Kidney (tissue), 14 donors: ENCODE data around the gene LRRC73. TPM values are rescaled to one million over a fixed set of nuclear protein-coding genes. Genes with fewer than 3 reads are reported as not detected.

Experiments
- DNase-seq, 5 donors: peaks; one replicate each; pipeline ENCODE4 v3.0.0-alpha.2; 2013 to 2020
- FAIRE-seq: peaks from 2 replicates; lab custom pipeline; 2012; peaks lifted over from hg19 to GRCh38; lab: Jason Lieb, UNC
- H3K27ac ChIP-seq, 2 donors: one replicate each; pipeline ENCODE4 v1.7.0; 2013; ENCODE audit warnings: low read depth in 2 of 2, low read length in 2 of 2, inconsistent platforms in 1 of 2
- H3K27me3 ChIP-seq: one replicate; pipeline ENCODE4 v1.7.1; 2013; ENCODE audit warnings: low read length, inconsistent platforms; ENCODE audit not compliant: control insufficient read depth, insufficient read depth
- H3K36me3 ChIP-seq, 3 donors: one replicate each; pipeline versions ENCODE4 v1.7.0 to v1.7.1; 2013; ENCODE audit warnings: low read length in 3 of 3, control low read depth in 1 of 3, inconsistent platforms in 1 of 3; ENCODE audit not compliant: insufficient read depth in 3 of 3, control insufficient read depth in 2 of 3
- H3K4me1 ChIP-seq, 3 donors: one replicate each; pipeline versions ENCODE4 v1.7.0 to v1.7.1; 2013; ENCODE audit warnings: low read length in 3 of 3, inconsistent platforms in 1 of 3, low read depth in 1 of 3; ENCODE audit not compliant: control insufficient read depth in 2 of 3, insufficient read depth in 2 of 3
- H3K4me3 ChIP-seq, 3 donors: one replicate each; pipeline versions ENCODE4 v1.7.0 to v1.8.1; 2013; ENCODE audit warnings: low read length in 3 of 3, control low read depth in 1 of 3, inconsistent platforms in 1 of 3
- H3K9ac ChIP-seq, 3 donors: one replicate each; pipeline versions ENCODE4 v1.7.0 to v1.7.1; 2013; ENCODE audit warnings: low read length in 3 of 3, control low read depth in 1 of 3, inconsistent platforms in 1 of 3
- H3K9me3 ChIP-seq, 3 donors: one replicate each; pipeline versions ENCODE4 v1.7.0 to v1.7.1; 2013; ENCODE audit warnings: low read length in 3 of 3, control low read depth in 1 of 3, inconsistent platforms in 1 of 3; ENCODE audit not compliant: control insufficient read depth in 2 of 3, insufficient read depth in 1 of 3
- CTCF ChIP-seq: IDR thresholded peaks from 3 replicates; pipeline ENCODE4 v1.5.1; 2012; ENCODE audit warnings: mild to moderate bottlenecking, moderate library complexity, borderline replicate concordance; ENCODE audit not compliant: insufficient read depth; ENCODE audit errors: extremely low read depth
- intact Hi-C: fragments of 100-400 bp; cut with DNase I; formaldehyde crosslinking; loops from one replicate; pipeline ENCODE4 v1.11.1; 2022
- polyA plus RNA-seq: library from polyadenylated mRNA; stranded (reverse); fragments of 350-450 nt; fragmentation: Illumina TruSeq; extraction: RNeasy Lipid Tissue Mini Kit (QIAGEN cat#74804); gene quantifications from one replicate; pipeline ENCODE4 v1.2.3, GENCODE V29; 2014; ENCODE audit warnings: low read depth, low replicate concordance; ENCODE audit not compliant: insufficient read depth
- total RNA-seq: library from RNA; stranded (reverse); fragmentation: NEBNext Ultra II Directional; extraction: Animal tissue kit (Norgen Biotek cat#: 25700); gene quantifications from one replicate; pipeline ENCODE4 v1.2.1, GENCODE V29; 2021
- donor health status: control.
- donor health status: control.
- donor health status: control.
- donor health status: control.
- donor health status: control.
- donor health status: DM: yes; HTN: yes; CAD: no.
- donor health status: Normal renal cell carcinoma (clear cell type).

Gene LRRC73
- total and polyA plus RNA-seq, 2 donors from 2014 or later = 1.5 to 4.6 TPM

GRCh38 chr6:43520097-43520496 lies 10.0 kb upstream of the LRRC73 start:
- Histone ChIP-seq H3K9ac (no peak overlapping the region), H3K4me1 (peaks cover 13 to 16% (median 15%) of the 10 kb centered on the region in 3 donors), H3K27ac (no peak overlapping the region), H3K9me3 (no peaks in the 10 kb centered on the region), H3K27me3 (no peaks in the 10 kb centered on the region), H3K4me3 (no peak overlapping the region), H3K36me3 (peaks cover 10 to 51% (median 47%) of the 10 kb centered on the region in 3 donors)
- no peak for FAIRE-seq
- DNase-seq = no peak
- intact Hi-C loops = no loop called here
- TF ChIP-seq CTCF = no peak

GRCh38 chr6:43517505-43518357 lies 7.6 kb upstream of the LRRC73 start:
- FAIRE-seq = no peak
- no peak for TF ChIP-seq CTCF
- H3K27me3 ChIP-seq = no peaks in the 10 kb centered on the region
- no peaks in the 10 kb centered on the region for H3K9me3 ChIP-seq
- DNase-seq = peak in 1 of 5 donors; percentile 22
- H3K27ac ChIP-seq = no peak overlapping the region
- H3K4me1 ChIP-seq = peaks cover 13 to 16% (median 15%) of the 10 kb centered on the region in 3 donors
- H3K36me3 ChIP-seq = peaks cover 10 to 45% (median 41%) of the 10 kb centered on the region in 3 donors
- H3K9ac ChIP-seq = peak overlapping the region; percentile 92 to 99 (median 95)
- H3K4me3 ChIP-seq = peak overlapping the region; percentile 93 to 98 (median 97)
- intact Hi-C loops = no loop called here

GRCh38 chr6:43516697-43517504 lies 6.8 kb upstream of the LRRC73 start, which contains the start of the genes POLR1C and YIPF3:
Gene POLR1C (plus strand): TSS chr6:43517089. CDS start chr6:43517110, 21 bp downstream.
Gene YIPF3 (minus strand): TSS chr6:43516926. CDS start chr6:43516807, 119 bp downstream.
- peaks cover 13 to 16% (median 15%) of the 10 kb centered on the region in 3 donors for H3K4me1 ChIP-seq
- peak within 1 kb of the TSS; percentile 92 to 99 (median 95) for H3K9ac ChIP-seq
- peak within 1 kb of the TSS; percentile 76 to 88 for H3K27ac ChIP-seq
- H3K4me3 ChIP-seq = peak within 1 kb of the TSS; percentile 93 to 98 (median 97)
- DNase-seq = peak; percentile 98 to 99 (median 98)
- no peaks in the 10 kb centered on the region for H3K9me3 ChIP-seq
- TF ChIP-seq CTCF = no peak
- H3K27me3 ChIP-seq = no peaks in the 10 kb centered on the region
- H3K36me3 ChIP-seq = peaks cover 10 to 46% (median 41%) of the 10 kb centered on the region in 3 donors
- FAIRE-seq = peak; percentile 77
- intact Hi-C loops = no loop called here
